Activated gamma-delta T cell (primary cell): ENCODE results near the gene CREB5.

Source experiments
- DNase-seq: peaks from one replicate; lab custom pipeline; 2025; lab: John Stamatoyannopoulos, UW

The CREB5 gene

GRCh38 chr7:28854750-28855074 lies 442.4 kb downstream of the CREB5 start:
- DNase-seq: no peak

- no peak for DNase-seq
Observed at GRCh38 chr7:28855538-28856217, 443.4 kb downstream of the CREB5 start.

GRCh38 chr7:28856656-28857055 lies 444.3 kb downstream of the CREB5 start:
- DNase-seq: no peak

- DNase-seq: no peak
Observed at GRCh38 chr7:28858206-28858605, 445.9 kb downstream of the CREB5 start.

GRCh38 chr7:28858895-28859294 lies 446.6 kb downstream of the CREB5 start:
- no peak for DNase-seq

GRCh38 chr7:28861825-28862224 lies 449.5 kb downstream of the CREB5 start:
- no peak for DNase-seq

GRCh38 chr7:28862595-28863272 lies 450.4 kb downstream of the CREB5 start:
- DNase-seq: no peak

GRCh38 chr7:28865601-28866144 lies 453.4 kb downstream of the CREB5 start:
- no peak for DNase-seq

- no peak for DNase-seq
Observed at GRCh38 chr7:28868712-28869111, 456.4 kb downstream of the CREB5 start.

GRCh38 chr7:28871077-28871476 lies 458.8 kb downstream of the CREB5 start:
- DNase-seq: no peak

- DNase-seq: no peak
Observed at GRCh38 chr7:28871631-28872030, 459.3 kb downstream of the CREB5 start.

GRCh38 chr7:28872226-28872625 lies 459.9 kb downstream of the CREB5 start:
- DNase-seq: no peak

GRCh38 chr7:28873365-28873764 lies 461.0 kb downstream of the CREB5 start:
- DNase-seq: no peak

- no peak for DNase-seq
Observed at GRCh38 chr7:28874001-28874400, 461.7 kb downstream of the CREB5 start.
